NCI-H526 treated with DMSO at 0.1 percent for 48 hours (cell line): ENCODE results near the gene POLR1E.

Experiments
- DNase-seq: peaks from one replicate; lab custom pipeline; 2025; lab: John Stamatoyannopoulos, UW

Gene POLR1E, protein sequence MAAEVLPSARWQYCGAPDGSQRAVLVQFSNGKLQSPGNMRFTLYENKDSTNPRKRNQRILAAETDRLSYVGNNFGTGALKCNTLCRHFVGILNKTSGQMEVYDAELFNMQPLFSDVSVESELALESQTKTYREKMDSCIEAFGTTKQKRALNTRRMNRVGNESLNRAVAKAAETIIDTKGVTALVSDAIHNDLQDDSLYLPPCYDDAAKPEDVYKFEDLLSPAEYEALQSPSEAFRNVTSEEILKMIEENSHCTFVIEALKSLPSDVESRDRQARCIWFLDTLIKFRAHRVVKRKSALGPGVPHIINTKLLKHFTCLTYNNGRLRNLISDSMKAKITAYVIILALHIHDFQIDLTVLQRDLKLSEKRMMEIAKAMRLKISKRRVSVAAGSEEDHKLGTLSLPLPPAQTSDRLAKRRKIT

DNA sequence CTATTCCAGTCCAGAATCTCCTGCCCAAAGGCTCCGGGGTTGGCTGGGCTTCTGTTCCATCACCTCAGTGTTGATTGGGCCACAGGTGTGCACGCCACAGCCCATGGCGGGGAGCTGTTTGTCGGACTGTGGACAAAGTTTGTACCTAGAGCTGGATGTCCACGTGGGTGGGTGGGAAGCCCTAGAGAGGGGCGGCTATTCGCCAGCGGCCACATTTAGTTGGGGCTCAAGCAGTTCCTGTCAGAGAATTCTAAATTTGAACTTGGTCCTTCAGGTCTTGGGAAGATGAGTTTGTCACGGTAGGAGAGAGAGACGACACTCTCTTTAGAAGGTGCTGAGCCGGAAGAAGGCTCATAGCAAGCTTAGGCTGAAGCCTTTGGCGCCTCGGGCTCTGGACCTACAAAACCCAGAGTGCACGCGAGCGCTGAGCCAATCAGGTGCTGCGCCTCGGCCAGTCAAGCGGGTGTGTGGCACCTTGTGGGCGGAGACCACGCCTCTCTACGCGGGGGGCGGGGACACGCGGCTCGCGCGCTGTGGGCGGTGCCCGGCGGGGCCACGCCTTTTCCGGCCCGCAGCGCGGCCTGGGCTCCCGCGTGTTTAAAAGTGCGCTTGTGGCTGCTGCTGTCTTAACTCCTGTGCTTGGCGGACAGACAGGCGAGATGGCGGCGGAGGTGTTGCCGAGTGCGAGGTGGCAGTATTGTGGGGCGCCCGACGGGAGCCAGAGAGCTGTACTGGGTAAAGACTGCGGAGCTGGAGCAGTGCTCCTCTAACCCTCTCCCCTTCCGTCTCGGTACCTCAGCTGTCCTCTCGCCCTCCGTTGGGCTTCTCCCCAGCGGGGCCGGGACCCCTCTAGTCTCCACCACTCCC lies at the start of gene POLR1E:
TSS of gene POLR1E (plus strand) at position 560 of the 867 bp plus-strand sequence. CDS start at position 660, 100 bp downstream.
- DNase-seq, result peak; percentile 88

DNA sequence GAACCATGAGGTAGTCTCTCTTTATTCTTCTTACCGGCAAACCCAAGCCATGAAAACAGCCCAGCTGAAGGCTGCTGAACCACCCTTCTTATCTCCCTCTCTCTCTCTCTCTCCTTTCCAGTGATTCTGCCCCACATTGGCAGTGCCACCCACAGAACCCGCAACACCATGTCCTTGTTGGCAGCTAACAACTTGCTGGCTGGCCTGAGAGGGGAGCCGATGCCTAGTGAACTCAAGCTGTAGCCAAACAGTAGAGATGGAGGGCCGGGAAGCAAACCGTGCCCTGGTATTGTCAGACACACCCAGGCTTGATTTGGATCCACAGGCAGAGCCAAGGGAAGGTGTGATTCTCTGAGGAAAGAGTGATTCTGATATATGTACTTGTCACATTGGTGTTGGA lies 49.2 kb upstream of the POLR1E start:
- DNase-seq, result no peak

DNA sequence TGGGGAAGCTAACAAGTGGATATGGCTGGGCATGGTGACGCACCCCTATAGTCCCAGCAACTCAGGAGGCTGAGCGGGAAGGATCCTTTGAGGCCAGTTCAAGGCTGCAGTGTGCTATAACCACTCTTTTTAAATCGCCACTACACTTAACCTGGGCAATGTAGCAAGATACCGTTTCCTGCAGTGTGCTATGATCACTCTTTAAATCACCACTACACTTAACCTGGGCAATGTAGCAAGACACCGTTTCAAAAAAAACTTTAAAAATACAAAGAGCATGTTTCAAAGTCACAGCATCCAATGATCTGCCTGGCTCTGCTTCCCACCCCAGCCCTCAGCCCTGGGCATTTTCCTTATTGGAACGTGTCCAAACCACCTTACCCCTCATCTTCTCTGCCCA lies 48.7 kb upstream of the POLR1E start:
- DNase-seq, result no peak

DNA sequence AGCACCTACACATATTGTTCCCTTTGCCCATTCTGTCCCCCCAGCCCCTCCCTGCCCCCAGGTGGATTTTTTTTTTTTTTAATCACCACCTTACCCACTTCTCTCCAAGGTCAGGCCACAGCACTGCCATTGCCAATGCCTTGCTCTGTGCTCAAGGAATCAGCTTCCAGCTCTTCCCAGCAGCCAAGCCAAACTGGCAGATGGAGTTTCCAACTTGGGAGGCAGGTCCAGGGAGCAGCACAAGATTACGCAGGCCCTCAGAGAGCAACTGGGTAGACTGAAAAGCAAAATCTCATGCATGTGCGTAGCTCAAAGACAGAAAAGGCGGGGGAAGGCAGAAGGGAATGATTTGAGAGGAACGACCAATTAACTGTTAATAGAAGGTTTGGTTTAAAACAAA lies 48.1 kb upstream of the POLR1E start:
- DNase-seq, result no peak

DNA sequence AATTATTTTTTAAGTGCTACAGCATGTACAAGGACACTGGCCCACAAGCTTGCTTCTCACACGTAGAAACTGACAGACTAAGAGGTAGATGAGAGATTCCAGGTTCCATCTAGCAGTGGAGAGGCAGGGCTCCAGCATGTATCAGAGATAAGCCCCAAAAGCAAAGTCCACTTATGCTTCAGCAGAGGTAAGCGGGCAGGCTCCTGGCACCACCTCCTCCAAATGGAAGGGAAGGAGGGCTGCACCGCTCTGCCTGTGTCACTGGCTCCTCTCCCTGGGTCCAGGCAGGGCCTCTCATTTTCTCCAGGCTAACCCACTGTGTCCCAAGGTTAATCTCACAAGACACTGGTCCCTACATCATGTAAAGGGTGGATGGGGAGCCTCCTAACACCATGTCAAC lies 47.4 kb upstream of the POLR1E start:
- no peak for DNase-seq

DNA sequence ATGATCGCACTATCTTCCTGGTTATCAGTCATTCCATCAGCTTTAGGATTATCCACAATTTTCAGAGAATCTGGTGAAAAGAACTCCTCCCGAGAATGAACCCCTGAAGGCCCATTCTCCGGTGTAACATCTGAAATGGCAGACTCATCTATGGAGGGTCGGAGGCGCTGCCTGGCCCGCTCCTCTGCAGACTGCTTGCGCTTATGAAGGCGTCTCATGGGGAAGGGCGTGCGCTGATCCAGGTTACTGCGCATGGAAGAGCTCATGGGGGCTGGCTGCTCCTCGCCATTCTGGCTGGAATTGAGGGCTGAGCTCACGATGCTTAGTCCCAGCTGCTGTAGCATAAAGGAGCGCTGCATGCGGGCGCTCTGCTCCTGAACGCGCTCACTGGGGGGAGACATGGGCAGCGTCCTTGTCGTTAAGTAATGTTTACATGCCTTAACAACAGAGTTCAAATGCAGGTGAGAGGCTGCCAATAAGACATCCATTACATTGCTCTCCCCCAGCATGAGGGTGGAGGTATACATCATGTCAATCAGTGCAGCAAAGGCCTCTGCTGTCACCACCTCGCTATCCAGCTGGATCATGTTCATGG lies 43.9 kb upstream of the POLR1E start:
- no peak for DNase-seq

DNA sequence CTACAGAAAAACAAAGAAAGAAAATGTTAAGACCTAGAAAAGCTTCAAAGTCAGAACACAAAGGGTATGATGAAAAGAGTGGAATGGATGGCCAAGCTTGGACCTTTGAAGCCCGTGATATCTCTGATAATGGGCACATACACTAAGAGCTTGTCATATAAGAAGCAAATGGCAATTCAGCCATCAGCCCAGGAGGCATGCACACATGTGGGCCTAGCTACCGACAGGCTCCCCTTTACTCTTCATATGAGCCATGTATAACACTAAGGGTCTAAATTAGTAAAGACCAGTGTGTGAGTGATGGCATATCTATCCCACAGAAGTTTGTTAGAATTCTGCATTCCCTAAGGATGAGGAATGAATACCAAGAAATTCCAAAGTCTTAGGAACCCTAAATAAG lies 43.2 kb upstream of the POLR1E start:
- DNase-seq, result no peak

DNA sequence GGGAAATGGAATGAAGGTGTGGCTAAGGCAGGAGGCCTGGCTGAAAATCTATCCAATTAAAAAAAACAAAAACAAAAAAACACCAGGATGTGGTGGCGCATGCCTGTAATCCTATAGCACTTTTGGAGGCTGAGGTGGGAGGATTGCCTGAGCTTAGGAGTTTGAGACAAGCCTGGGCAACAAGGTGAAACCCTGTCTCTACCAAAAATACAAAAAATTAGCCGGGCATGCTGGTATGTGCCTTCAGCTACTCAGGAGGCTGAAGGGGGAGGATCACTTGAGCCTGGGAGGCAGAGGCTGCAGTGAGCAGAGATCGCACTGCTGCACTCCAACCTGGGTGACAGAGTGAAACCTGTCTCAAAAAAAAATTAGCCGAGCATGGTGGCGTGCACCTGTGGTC lies 42.2 kb upstream of the POLR1E start:
- DNase-seq, result no peak

DNA sequence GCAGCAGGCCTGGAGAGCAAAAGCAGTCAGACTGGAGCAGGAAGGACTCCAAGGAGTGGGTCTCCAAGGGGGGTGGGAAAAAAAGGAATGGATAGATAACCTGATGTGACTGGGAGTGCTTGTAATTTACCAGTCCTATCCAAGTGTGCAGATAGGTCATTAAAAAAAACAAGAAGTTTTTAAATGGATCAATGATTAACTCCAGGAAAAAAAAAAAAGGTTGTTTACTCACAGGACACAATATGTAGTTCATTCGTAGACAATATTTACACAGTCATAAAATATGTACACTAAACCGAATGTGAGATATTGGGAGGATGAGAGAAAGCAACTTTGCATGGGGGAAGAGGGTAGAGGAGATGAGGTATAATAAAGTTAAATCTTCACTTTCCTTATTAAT lies 40.9 kb upstream of the POLR1E start:
- DNase-seq, result no peak

DNA sequence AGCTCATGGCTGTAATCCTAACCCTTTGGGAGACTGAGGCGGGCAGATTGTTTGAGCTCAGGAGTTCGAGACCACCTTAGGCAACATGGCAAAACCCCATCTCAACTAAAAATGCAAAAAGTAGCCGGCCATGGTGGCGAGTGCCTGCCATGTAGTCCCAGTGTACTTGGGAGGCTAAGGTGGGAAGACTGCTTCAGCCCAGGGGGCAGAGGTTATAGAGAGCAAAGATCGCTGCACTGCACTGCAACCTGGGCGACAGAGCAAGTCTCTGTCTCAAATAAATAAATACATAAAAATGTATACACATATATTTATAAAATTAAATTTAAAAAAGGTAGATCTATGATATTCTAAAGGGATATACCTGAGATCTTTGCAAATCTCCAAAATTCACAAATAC lies 39.9 kb upstream of the POLR1E start:
- DNase-seq, result no peak

DNA sequence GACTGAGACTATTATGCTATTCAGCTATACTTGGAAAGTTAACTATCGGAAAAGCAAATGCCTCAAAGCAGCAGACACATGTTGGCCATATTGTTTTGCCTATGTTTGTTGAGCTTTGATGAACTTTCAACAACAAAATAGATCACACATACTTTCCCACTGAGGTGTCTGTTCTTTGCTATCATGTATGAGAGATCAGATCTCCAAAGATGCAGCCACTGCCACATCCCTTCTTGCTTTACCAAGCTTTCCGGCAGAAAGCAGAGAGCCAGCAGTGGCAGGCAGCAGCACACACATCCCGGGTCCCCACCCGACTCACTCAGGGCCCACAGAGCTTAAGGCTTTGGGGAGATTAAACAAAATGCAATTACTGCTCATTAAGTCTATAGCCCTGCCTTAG lies 39.3 kb upstream of the POLR1E start:
- DNase-seq, result no peak

DNA sequence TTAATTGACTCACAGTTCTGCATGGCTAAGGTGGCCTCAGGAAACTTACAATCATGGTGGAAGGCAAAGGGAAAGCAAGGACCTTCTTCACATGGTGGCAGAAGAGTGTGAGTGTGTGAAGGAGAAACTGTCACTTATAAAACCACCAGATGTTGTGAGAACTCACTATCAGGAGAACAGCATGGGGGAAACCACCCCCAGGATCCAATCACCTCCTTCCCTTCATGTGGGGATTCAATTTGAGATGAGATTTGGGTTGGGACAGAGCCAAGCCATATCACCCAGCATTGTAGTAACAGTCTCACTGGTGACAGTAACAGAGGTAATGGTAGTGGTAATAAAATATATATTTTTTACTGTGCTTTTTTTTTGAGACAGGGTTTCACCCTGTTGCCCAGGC lies 38.6 kb upstream of the POLR1E start:
- DNase-seq, result no peak

DNA sequence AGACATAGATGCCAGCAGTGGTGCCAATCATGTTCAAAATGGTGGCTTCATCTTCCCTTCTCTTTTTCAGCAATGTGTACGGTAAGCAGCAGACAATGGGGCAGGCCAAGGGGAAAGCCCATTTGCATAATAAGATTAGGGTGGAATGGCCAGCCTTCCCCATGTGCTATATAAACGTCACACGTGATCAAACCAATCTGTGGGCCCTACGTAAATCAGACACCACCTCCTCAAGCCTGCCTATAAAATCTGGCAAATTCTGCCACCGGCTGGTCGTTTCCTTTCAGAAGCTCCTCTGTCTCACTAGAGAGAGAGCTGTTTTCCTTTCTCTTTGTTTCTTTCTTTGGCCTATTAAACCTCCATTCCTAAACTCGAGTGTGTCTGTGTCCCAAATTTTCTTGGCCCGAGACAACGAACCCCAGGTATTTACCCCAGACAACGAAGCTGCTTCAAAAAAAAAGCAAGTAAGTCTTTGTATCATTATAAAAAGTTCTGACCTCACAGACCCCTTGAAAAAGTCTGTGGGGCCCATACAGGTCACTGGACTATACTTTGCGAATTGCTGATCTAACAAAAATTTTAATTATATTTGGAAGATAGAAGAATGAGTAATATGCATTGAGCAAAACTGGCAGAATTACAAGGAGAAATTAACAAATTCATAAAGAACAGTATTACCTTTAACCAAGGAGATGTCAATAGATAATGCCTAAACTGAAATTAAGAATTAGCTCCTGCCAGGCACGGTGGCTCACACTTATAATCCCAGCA lies 35.7 kb upstream of the POLR1E start:
- DNase-seq, result no peak

DNA sequence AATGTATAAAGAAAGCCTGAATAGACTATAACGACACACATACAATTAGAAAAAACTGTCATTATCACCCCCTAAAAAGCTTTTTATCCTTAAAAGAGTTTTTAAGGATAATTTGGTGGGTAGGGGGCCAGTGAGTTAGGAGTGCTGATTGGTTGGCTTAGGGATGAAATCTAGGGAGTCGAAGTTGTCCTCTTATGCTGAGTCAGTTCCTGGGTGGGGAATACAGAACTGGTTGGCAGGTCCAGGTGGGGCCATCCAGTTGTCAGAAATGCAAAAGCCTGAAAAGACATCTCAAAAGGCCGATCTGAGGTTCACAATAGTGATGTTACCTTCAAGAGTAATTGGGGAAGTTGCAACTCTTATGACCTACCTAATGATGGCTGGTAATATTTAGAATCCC lies 34.1 kb upstream of the POLR1E start:
- DNase-seq, result no peak

DNA sequence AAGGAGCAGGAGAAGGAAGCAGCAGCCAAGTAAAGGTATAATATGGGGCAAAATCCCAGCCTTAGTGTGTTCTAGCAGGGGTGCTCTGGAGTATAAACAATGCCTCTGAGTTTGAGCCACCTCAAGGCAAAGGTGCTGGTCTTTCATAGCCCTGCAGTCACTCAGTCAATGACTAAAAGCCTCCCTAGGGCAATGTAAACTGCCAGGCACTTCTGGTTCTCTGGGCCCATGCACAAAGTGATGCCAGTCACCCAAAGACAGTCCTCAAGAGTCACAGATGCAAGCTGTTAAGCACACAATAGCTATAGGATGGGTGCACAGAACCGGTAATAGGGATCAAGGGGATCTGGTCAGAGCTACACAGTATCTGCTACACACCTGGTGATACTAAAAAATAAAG lies 33.1 kb upstream of the POLR1E start:
- DNase-seq, result no peak

DNA sequence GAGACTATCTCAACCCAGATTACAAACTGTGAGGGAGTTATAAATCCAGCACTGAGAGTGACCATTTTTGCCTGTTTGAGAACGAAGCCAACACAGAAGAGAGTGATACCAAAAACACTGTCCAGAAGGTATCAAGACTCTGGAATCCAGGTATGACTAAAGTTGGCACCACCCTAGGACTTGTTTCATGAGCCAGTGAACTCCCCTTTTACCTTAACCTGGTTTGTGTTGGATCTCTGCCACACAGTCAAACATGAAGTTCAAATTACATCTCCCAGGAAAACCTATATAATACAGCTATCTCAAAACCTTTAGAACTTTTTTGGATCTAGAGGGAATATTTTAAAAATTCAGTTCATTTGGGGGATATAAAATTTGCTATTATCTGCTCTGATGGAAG lies 31.9 kb upstream of the POLR1E start:
- DNase-seq, result no peak

DNA sequence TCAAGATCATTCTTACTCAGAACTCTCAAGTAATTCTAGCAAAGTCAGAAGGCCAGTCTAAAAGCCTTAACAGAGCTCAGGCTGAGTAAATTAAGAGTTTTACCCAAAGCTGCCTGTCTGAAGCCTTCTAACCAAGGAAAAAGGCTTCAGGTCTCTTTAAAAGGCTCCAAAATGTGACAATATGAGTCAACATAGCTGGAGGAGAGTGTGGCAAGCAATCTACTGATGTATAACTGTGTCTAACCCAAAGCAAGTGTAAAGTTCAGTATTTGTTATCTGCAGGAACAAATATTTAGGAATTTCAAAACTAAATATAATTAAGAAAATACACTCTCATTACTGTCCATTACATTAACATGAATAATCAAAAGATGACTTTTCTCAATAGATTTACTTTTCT lies 31.5 kb upstream of the POLR1E start:
- no peak for DNase-seq

DNA sequence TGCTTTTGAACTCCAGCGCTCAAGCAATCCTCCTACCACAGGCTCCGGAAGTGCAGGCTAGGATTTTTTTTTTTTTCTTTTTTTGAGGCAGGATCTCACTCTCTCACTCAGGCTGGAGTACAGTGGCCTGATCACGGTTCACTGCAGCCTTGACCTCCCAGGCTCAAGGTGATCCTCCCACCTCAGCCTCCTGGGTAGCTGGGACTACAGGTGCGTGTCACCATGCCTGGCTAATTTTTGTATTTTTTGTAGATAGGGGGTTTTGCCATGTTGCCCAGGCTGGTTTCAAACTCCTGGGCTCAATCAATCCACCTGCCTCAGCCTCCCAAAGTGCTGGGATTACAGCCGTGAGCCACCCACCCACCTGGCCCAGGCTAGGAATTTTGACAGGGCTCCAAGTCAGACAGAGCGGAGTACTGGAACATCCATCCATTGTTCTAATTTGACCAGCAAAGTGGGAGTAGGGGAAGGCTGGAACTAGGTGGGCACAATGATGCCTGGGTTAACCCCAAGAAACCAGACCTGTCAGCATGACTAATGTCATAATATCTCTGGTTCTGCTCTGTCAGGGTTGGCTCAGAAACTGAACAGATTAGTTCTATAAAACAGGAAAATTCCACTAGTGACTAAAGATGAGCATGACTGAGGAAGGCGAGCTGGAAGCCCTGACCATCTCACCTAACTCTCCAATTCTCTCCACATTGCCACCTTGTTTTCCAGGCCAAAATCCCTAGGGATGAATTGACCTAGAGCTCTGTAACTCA lies 29.7 kb upstream of the POLR1E start:
- no peak for DNase-seq

DNA sequence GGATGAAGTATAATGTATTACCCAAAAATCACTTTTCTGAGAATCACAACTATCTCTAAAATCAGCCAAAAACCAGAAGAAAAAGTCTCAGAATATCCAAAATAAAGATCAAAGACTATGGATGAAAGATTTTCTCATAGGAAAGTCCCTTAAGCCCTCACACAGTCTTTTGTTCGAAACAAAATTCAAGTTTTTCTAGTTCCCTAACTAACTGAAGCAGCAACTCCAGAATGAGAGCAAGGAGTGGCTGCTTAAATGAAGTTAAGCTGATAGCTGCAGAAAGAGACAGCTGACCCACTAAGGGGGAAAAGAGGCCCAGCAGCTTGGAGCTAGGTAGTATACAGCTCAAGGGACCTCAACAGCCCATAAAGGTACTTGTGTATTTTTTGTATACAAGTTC lies 28.9 kb upstream of the POLR1E start:
- no peak for DNase-seq

DNA sequence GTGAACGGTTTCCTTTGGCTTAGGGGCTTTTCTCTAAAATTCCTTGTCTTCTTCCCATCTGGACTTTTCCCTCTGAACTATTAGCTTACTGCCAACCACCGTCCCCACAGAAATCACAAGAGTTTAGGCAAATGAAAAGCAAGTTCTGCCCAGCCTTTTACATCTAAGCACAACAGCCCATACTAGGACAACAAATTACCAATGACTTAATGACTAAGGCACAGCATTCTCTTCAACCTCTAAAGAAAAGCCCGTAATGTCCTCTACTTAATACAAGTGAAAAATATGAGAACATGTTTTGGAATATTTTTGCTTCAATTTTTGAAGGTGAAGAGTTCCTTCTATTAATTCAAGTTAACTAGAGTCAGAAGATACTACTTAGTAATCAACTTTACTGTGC lies 21.7 kb upstream of the POLR1E start:
- DNase-seq, result no peak
